IMR-90 (cell line): ENCODE data around the gene FAXC.

Experiments
- BHLHE40 ChIP-seq: fragments of 150-350 bp; IDR thresholded peaks from 2 replicates; pipeline ENCODE4 v1.6.1; 2016; ENCODE audit warnings: mild to moderate bottlenecking, low read depth, low read length
- CEBPB ChIP-seq: IDR thresholded peaks from 2 replicates; pipeline ENCODE4 v1.6.1; 2012; ENCODE audit warnings: low read depth, low read length, improper control_type of control experiment
- CHD1 ChIP-seq: IDR thresholded peaks from 2 replicates; pipeline ENCODE4 v1.6.1; 2012; ENCODE audit warnings: low read depth, low read length, improper control_type of control experiment
- CTCF ChIP-seq: conservative IDR thresholded peaks from 2 replicates; pipeline ENCODE4 v1.5.1; 2012; ENCODE audit warnings: mild to moderate bottlenecking, low read depth, low read length, improper control_type of control experiment
- FOS ChIP-seq: fragments of 150-350 bp; IDR thresholded peaks from 2 replicates; pipeline ENCODE4 v1.6.1; 2016; ENCODE audit warnings: low read depth, low read length
- MAFK ChIP-seq: IDR thresholded peaks from 2 replicates; pipeline ENCODE4 v1.6.1; 2012; ENCODE audit warnings: low read depth, low read length, improper control_type of control experiment
- MXI1 ChIP-seq: IDR thresholded peaks from 2 replicates; pipeline ENCODE4 v1.6.1; 2012; ENCODE audit warnings: low read depth, mild to moderate bottlenecking, low read length, moderate library complexity, borderline replicate concordance
- NFE2L2 ChIP-seq: fragments of 150-350 bp; IDR thresholded peaks from 2 replicates; pipeline ENCODE4 v1.6.1; 2016; ENCODE audit warnings: low read depth, mild to moderate bottlenecking, low read length
- POLR2A ChIP-seq: IDR thresholded peaks from 2 replicates; pipeline ENCODE4 v1.6.1; 2012; ENCODE audit warnings: mild to moderate bottlenecking, low read depth, low read length
- RAD21 ChIP-seq: IDR thresholded peaks from 2 replicates; pipeline ENCODE4 v1.6.1; 2012; ENCODE audit warnings: low read length, improper control_type of control experiment
- RFX5 ChIP-seq: IDR thresholded peaks from 2 replicates; pipeline ENCODE4 v1.8.0; 2012; ENCODE audit warnings: low read depth, mild to moderate bottlenecking, low read length, moderate library complexity
- SMC3 ChIP-seq: fragments of 150-350 bp; IDR thresholded peaks from 2 replicates; pipeline ENCODE4 v1.6.1; 2016; ENCODE audit warnings: low read depth, mild to moderate bottlenecking, antibody characterized with exemption, low read length, moderate library complexity
- USF2 ChIP-seq: fragments of 150-350 bp; IDR thresholded peaks from 2 replicates; pipeline ENCODE4 v1.6.1; 2017; ENCODE audit warnings: mild to moderate bottlenecking, antibody characterized with exemption, low read length, low read depth

GRCh38 chr6:99289701-99290100 is 59.8 kb downstream of the FAXC start:
- TF ChIP-seq CTCF = no peak
- TF ChIP-seq USF2 = no peak
- TF ChIP-seq RAD21 = no peak
- TF ChIP-seq POLR2A = no peak
- TF ChIP-seq CEBPB = no peak
- no peak for TF ChIP-seq BHLHE40
- TF ChIP-seq NFE2L2 = no peak
- no peak for TF ChIP-seq MAFK
- TF ChIP-seq CHD1 = no peak
- no peak for TF ChIP-seq SMC3
- no peak for TF ChIP-seq RFX5
- no peak for TF ChIP-seq MXI1
- no peak for TF ChIP-seq FOS
